ENCODE results near the gene SNN.

The SNN gene

DNA sequence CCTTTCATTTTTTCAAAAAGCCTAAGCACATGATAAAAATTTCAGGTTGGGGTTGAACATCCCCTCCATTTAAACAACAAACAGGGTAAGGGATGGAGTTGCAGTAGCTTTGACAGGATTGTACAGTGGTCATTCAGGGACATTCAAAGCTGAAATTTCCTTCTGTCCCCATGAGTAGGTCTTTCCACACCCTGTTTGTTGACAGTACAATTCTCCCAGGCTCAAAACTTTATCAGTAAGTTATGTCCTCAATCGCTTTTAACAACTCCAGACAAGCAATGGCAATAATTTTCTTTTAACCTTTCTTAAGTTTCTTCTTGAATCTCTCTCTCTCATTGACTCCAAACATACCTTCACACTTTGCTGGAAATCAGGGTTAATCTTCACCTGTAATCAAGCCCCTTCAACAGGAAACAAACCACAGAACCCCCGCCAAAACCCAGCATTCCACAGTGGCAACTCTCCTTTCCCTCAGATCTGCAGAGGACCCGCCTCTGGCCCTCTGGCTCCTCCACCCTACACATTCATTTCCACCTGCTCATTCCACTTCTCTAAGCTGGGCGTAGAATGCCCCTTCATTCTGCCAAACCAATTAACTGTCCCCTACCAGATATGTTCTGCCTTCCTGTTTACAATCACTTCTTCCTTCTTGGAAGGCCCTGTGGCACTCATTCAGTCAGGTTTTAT is 53.7 kb downstream of the SNN start:
- H3K4me3 ChIP-seq (replicated peaks in 1 of 2; ENCODE audit: low read depth in 2 of 2, low read length in 2 of 2) = no peak overlapping the region
- no peak for DNase-seq (ENCODE audit: low read depth in 2 of 2)
- TF ChIP-seq, protein P1, sequence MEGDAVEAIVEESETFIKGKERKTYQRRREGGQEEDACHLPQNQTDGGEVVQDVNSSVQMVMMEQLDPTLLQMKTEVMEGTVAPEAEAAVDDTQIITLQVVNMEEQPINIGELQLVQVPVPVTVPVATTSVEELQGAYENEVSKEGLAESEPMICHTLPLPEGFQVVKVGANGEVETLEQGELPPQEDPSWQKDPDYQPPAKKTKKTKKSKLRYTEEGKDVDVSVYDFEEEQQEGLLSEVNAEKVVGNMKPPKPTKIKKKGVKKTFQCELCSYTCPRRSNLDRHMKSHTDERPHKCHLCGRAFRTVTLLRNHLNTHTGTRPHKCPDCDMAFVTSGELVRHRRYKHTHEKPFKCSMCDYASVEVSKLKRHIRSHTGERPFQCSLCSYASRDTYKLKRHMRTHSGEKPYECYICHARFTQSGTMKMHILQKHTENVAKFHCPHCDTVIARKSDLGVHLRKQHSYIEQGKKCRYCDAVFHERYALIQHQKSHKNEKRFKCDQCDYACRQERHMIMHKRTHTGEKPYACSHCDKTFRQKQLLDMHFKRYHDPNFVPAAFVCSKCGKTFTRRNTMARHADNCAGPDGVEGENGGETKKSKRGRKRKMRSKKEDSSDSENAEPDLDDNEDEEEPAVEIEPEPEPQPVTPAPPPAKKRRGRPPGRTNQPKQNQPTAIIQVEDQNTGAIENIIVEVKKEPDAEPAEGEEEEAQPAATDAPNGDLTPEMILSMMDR (IDR thresholded peaks at IDR 0.05; ENCODE audit: low read depth, low read length) = no peak

DNA sequence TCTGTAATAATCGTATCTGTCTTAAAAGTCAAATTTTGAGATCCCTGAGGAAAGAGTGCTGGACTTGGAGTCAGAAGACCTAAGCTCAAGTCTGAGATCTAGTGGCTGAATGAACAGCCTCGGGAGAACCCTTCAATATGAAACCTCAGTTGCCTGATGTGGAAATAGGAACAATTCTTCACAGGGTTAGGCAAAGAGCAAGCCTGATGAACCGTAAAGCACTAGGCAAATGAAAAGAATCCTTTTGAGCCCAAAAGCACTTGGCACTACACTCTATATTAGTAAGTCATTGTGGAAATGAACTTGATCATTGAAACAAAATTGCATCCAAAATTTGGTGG is 54.2 kb downstream of the SNN start:
- no peak overlapping the region for H3K4me3 ChIP-seq (replicated peaks in 1 of 2; ENCODE audit: low read depth in 2 of 2, low read length in 2 of 2)
- TF ChIP-seq, protein P1 (IDR thresholded peaks at IDR 0.05; ENCODE audit: low read depth, low read length) = no peak
- no peak for DNase-seq (ENCODE audit: low read depth in 2 of 2)

DNA sequence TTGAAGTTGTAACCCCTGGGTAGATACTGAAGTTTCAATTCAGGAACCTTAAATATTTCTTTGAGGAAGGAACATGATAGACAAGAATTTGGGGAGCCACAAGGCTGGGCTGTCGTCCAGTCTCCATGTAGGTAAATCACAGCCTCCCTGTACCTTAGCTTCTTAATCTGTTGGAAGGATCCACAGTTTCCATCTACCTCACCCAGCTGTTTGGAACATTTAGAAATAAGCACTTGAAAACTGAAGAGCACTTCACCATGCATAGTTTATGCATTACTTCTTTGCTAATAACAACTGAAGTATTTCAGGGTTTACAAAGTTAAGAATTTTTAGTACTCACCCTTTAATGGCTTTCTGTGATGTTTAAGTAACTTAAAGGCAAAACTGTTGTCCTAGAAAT is 57.2 kb downstream of the SNN start:
- DNase-seq (ENCODE audit: low read depth in 2 of 2) = no peak
- H3K4me3 ChIP-seq (replicated peaks in 1 of 2; ENCODE audit: low read depth in 2 of 2, low read length in 2 of 2) = no peak overlapping the region
- TF ChIP-seq, protein P1 (IDR thresholded peaks at IDR 0.05; ENCODE audit: low read depth, low read length) = no peak

DNA sequence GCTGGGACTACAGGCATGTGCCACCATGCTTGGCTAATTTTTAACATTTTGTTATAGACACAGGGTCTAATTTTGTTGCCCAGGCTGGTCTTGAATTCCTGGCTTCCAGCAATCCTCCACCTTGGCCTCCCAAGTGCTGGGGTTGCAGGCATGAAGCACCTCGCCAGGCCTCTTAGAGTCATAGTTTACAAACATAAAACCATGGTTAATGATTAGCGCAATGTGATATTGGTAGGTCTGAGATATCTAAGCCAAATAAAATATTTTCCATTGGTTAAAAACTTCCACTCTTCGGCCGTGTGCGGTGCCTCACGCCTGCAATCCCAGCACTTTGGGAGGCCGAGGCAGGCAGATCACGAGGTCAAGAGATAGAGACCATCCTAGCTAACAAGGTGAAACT is 57.8 kb downstream of the SNN start:
- H3K4me3 ChIP-seq (replicated peaks in 1 of 2; ENCODE audit: low read depth in 2 of 2, low read length in 2 of 2) = no peak overlapping the region
- TF ChIP-seq, protein P1 (IDR thresholded peaks at IDR 0.05; ENCODE audit: low read depth, low read length) = no peak
- DNase-seq (ENCODE audit: low read depth in 2 of 2) = no peak

DNA sequence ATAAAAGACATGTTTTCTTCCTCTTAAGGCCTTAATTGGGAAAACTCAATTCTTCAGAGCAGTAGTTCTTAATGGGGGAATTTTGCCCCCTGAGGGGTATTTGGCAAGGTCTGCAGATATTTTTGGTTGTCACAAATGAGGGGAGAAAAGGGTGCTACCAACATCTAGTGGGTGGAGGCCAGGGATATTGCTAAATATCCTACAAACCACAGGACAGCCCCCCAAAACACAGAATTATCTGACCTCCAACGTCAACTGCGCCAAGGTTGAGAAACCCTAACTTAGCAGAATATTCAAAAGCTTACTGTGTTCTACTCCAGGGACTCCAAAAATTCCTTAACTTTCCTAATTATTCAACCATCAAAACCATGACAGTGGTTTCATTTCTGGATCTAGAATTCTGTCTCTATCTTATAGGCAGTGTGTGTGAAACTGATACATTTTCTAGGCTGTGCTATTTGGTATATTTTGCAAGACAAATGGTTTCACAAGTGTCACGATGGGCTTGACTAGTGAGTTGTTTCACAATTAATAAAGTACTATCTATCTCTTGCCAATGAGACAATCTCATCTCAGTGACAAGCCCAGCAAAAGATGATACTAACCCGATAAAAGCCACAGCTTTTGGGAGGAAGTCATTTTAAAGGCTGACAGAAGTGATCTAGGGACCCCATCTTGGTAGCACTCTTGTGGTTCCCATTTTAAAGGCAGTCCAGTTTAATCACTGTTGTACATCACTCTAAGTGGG is 59.7 kb downstream of the SNN start:
- H3K4me3 ChIP-seq (replicated peaks in 1 of 2; ENCODE audit: low read depth in 2 of 2, low read length in 2 of 2) = no peak overlapping the region
- TF ChIP-seq, protein P1 (IDR thresholded peaks at IDR 0.05; ENCODE audit: low read depth, low read length) = no peak
- no peak for DNase-seq (ENCODE audit: low read depth in 2 of 2)

Measured in cardiac fibroblast (primary cell).